T-helper 9 cell (primary cell): ENCODE results near the gene LUC7L3.
"Not testable (repeated sequence)": the region's sequence is repeated elsewhere in the genome, so short reads cannot be mapped to it uniquely, and the experiment has no call there.

Experiments
- DNase-seq: peaks from one replicate; pipeline ENCODE4 v3.0.0-alpha.2; 2020
- total RNA-seq, 2 donors: gene quantifications; one replicate each; lab custom pipeline; 2026; lab: John Stamatoyannopoulos, UW

The LUC7L3 gene, protein sequence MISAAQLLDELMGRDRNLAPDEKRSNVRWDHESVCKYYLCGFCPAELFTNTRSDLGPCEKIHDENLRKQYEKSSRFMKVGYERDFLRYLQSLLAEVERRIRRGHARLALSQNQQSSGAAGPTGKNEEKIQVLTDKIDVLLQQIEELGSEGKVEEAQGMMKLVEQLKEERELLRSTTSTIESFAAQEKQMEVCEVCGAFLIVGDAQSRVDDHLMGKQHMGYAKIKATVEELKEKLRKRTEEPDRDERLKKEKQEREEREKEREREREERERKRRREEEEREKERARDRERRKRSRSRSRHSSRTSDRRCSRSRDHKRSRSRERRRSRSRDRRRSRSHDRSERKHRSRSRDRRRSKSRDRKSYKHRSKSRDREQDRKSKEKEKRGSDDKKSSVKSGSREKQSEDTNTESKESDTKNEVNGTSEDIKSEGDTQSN
- 109 to 236 reads per million in 2 donors for total RNA-seq

DNA sequence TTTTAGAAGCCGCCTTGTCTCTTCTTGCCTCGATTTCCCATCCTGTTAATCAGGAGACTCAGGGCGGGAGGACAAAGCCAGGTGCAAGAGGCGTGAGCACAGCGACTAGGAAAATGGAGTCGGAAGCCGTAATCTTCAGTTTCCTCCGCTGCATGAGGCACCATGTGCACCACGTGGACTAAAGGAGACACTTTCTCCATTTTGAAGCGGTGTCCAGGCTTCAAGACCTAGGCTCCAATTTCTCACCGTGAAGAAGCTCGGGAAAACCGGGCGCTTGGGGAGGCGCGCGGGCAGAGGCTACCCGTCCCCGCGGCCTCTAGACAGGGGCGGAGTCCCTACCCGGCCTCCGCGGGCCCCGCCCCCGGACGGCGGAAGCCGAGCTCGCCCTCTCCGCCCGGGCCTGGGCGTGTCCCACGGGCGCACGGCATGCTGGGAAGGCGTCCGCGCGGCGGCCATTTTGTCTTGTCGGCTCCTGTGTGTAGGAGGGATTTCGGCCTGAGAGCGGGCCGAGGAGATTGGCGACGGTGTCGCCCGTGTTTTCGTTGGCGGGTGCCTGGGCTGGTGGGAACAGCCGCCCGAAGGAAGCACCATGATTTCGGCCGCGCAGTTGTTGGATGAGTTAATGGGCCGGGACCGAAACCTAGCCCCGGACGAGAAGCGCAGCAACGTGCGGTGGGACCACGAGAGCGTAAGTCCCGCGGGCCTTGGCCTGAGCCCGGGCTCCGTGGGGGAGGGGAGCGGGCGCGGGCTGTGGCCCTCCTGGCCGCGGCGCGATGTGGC, at the start of gene LUC7L3:
TSS of gene LUC7L3 (plus strand) at position 460 of the 780 bp plus-strand sequence. CDS start at position 590, 130 bp downstream.
- peak; percentile 86 for DNase-seq

DNA sequence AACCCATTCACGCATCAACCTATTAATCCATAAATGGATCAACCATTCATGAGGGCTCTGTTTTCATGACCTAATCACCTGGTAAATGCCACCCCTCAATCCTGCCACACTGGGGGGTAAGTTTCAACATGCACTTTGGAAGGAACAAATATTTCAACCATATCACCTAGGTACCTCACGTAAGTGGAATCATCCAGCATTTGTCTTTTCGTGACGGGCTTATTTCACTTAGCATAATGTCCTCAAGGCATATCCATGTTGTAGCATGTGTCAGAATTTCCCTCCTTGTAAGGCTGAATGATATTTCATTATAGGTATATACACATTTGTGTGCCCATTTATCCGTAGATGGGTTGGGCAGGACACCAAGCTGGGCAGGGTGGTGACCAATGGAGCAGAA, 47.3 kb upstream of the LUC7L3 start:
- no peak for DNase-seq

DNA sequence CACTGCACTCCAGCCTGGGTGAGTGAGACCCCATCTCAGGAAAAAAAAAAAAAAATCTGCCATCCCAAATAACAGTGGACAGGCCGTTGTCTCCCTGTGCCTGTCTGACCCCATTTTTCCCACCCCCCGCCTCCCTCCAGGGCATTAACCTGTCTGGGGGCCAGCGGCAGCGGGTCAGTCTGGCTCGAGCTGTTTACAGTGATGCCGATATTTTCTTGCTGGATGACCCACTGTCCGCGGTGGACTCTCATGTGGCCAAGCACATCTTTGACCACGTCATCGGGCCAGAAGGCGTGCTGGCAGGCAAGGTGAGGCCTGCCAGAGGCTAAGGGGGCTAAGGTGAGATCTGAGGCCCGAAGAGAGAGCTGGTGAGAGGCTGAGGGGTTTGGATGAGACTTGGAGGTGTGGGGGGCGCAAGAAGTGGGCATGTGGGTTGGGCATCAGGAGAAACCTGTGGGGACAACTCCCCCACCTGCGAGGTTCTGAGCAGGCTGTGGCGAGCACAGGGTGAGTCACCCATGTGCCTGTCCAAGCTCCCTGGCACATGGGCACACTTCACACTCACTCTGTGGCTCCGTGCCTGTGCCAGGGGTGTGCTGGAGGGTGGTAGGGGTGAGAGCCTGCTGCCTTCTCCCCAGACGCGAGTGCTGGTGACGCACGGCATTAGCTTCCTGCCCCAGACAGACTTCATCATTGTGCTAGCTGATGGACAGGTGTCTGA, 46.4 kb upstream of the LUC7L3 start:
- DNase-seq = no peak

DNA sequence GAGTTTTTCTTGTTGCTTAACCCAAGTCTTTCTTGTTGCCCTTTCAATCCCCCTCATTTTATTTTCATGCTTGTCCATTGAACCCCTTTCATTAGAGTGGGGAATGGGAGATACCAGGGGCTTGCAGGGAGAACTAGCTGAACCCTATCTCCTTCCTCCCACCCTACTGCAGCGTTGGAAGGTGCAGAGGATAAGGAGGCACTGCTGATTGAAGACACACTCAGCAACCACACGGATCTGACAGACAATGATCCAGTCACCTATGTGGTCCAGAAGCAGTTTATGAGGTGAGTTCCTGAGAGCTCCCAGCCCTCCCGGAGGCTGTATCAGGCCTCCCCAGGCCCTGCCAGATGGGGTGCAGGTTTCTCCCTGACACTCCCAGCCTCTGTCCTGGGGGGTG, 44.2 kb upstream of the LUC7L3 start:
- no peak for DNase-seq

DNA sequence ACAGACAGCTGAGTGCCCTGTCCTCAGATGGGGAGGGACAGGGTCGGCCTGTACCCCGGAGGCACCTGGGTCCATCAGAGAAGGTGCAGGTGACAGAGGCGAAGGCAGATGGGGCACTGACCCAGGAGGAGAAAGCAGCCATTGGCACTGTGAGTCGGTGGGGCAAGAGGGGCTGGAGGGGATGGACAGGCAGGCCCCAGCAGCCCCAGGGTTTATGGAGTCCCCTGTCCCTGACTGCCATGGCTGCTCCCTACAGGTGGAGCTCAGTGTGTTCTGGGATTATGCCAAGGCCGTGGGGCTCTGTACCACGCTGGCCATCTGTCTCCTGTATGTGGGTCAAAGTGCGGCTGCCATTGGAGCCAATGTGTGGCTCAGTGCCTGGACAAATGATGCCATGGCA, 43.8 kb upstream of the LUC7L3 start:
- no peak for DNase-seq

DNA sequence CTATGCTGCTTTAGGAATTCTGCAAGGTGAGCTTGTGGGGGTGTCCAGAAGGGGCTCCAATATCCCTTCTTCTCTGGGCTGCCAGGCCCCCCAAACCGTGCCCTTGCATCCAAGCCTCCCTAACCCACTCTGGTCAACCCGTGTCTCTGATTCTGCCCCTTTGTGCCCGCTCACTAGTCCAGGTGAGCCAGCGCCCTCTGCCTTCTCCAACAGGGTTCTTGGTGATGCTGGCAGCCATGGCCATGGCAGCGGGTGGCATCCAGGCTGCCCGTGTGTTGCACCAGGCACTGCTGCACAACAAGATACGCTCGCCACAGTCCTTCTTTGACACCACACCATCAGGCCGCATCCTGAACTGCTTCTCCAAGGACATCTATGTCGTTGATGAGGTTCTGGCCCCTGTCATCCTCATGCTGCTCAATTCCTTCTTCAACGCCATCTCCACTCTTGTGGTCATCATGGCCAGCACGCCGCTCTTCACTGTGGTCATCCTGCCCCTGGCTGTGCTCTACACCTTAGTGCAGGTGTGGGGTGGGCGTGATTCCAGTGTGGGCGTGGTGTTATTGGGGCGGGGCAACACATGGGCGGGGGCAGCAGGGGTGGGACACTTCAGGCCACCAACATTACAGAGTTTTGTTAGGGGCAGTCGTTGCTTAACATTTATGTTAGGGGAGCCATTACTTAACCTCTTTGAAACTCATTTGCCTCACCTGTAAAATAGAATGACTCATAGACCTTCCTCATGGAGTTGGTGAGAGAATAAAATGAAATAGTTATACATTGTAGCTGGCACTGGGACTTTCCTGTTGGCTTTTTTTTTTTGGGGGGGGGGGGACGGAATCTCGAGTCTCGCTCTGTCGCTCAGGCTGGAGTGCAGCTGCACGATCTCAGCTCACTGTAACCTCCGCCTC, 43.1 kb upstream of the LUC7L3 start:
- DNase-seq = no peak

DNA sequence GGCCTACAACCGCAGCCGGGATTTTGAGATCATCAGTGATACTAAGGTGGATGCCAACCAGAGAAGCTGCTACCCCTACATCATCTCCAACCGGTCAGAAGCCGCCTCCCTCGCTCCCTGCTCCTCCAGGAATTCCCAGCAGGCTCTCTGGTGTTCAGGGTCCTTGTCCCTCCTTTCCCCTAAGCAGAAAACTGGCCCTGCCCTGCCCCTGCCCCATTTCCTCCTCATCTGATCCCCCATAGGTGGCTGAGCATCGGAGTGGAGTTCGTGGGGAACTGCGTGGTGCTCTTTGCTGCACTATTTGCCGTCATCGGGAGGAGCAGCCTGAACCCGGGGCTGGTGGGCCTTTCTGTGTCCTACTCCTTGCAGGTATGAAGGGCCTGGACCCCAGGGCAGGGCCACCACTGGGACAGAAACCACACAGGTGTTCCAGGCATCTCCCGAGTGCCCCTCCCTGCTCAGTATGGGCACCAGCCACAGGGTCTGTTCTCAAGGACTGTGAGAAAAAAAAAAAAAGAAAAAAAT, 41.5 kb upstream of the LUC7L3 start:
- DNase-seq = no peak

DNA sequence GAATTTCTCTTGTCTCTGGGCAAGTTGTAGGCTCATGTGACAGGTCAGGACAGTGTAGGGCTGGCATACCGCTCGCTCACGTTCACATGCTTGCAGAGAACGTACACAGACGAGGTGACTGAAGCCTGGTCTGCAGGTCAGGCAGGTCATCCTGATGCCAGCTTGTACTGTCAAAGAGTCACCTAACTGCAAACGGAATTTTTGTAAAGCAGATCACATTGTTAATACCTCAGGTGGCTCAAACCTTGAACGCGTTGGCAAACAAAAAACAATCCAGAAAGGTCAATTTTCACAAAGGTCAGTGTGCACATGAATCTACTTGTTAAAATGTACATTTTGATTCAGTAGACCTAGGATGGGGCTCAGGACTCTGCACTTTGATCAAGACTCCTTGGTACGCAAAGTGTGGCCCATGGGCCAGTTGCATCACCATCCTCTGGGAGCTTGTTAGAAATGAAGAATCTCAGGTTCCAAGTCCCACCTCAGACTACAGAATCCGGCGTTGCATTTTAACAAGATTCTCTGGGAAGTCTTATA, 40.3 kb upstream of the LUC7L3 start:
- DNase-seq = no peak

DNA sequence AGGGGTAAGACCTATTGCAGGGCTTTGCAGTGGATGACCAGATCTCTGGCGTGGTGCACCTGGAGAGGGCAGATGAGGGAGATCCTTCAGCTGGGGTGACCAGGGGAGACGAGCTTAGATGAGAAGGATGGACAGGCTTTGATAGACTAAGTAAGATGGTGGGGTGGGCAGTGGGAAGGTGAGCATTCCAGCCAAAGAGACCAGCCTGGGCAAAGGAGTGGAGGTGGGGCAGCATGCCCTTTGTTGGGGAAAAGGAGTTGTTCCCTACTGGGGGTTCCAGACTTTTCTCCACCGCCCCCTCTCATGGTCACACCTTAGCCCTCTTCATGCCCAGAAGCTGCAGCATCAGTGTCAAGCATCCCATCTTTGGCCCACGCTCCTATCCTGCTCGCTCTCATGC, 39.3 kb upstream of the LUC7L3 start:
- DNase-seq = no peak

DNA sequence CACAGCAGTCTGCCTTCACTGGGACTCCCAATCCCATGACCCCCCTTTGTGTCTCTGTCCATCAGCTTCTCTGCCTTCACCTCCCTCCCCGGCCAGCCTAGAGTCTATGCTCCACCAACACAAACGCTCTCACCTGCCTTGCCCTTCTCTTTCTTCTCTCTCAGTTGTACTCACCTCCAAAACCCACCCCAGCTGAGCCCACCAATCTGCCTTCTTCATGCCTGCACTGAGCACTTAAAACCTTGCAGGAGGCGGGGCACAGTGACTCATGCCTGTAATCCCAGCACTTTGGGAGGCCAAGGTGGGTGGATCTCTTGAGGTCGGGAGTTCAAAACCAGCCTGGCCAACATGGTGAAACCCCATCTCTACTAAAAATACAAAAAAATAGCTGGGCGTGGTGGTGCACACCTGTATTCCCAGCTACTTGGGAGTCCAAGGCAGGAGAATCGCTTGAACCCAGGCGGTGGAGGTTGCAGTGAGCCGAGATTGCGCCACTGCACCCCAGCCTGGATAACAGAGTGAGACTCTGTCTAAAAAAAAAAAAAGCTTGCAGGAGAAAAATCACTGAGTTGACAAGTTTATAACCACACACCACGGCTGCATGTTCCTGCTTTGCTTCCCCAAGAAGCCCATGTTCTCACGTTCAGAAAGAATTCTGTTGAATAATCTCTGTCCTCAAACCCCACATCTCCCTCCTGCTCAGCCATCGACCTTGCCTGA, 38.7 kb upstream of the LUC7L3 start:
- not testable (repeated sequence) for DNase-seq

DNA sequence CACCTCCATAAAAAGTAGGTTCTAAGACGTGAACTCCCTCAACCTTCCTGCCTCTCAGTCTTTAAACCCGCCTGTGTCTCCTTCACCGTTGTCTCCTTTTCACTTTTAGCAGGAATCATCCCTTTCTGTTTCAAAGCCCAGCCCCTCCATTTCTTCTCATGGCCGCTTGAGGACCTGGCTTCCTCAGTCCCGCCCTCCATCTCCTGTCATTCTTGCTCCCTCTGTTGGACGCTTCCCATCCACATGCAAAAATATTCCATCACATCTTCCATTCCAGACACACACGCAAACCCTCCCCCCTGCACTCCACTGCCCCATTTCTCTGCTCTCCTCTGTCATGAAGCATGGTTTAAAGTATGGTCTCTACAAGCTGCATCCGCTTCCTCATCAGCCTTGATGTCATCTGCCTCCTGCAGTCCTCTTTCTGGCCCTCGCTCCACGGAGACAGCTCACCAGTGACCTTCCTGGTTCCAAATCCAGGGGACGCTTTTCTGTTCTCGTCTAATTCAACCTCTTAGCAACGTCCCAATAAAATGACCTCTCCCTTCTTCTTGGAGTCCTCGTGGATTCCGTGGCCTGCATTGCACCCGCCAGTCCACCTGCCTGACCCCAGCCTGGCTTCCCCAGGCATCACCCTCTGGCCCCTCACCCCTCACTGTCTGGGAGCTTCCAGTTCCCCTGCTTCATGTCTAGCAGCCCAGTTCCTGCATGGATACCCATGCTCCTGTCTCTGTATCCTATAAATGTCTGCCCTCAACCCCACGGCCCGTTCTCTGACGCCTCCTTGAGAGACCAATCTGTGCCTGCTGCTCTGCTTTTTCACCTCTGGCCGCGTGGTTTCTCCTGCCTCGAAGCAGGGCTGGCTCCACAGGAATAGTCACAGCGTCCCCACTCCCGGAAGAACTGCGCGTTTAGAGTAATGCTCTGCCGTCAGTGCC, 37.9 kb upstream of the LUC7L3 start:
- no peak for DNase-seq

DNA sequence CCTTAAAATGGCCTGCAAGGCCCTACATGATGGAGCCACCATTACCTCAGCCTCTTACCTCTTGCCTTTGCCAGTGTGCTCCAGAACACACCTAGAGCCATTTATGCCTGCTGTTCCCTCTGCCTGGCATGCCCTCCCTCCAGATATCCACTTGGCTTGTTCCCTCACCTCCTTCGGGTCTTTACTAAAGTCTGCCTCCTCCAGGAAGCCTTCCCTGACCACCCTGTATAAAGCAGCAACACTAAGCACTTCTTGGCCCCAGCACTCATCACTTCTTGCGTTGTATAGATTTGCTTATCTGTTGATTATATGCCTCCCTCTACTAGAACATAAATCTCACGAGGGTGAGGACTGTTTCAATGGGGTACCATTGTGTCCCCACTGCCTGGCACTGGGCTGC, 37.0 kb upstream of the LUC7L3 start:
- no peak for DNase-seq

DNA sequence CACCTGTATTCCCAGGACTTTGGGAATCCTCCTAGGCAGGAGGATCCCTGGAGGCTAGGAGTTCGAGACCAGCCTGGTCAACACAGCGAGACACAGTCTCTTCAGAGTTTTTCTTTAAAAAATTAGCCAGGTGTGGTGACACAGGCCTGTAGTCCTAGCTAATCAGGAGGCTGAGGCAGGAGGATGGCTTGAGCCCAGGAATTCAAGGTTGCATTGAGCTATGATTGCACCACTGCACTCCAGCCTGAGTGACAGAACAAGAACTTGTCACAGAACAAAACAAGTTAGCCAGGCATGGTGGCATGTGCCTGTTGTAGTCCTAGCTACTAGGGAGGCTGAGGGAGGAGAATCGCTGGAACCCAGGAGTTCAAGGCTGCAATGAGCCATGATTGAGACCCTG, 36.5 kb upstream of the LUC7L3 start:
- DNase-seq = no peak

DNA sequence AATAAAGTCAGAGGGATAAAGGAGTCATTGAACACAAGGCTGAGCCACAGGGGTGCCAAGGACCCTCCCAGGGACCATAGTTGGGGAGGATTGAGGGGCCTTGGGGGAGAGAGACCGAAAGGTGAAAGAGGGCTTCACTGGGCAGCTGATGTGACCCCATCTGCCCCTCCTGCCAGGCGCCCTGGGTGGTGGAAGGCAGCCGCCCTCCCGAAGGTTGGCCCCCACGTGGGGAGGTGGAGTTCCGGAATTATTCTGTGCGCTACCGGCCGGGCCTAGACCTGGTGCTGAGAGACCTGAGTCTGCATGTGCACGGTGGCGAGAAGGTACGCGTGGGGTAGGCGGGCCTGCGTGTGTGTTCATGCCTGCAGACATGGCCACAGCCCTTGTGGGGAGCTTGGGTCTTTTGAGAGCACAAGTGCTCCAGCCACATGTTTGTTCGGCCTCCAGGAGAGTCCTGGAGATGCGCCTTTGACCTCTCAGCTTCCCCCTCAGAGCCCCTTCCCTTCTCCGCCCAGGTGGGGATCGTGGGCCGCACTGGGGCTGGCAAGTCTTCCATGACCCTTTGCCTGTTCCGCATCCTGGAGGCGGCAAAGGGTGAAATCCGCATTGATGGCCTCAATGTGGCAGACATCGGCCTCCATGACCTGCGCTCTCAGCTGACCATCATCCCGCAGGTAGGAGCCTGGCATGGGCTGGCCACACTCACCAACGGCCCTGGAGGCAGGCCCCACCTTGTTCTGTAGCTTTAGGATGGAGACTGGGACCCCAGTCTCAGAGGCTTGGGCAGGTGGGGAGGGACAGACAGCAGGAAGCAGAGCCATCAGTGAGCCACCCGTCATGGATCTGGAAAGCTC, 35.7 kb upstream of the LUC7L3 start:
- DNase-seq = no peak

DNA sequence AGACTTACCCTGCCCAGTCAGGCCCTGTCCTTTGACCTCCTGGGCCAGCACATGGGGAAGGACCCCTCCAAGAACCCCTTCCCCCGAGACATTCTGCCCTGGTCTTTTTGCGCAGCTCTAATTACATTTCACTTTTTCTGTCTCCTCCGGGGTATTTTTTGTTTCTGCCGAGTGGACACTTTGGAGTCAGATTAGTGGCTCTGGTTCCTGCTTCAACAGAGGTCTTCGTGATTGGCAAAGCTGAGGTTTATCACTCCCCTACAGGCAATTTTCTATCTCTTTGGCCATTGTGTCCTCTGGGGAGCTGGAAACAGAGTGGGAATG, 35.2 kb upstream of the LUC7L3 start:
- no peak for DNase-seq

DNA sequence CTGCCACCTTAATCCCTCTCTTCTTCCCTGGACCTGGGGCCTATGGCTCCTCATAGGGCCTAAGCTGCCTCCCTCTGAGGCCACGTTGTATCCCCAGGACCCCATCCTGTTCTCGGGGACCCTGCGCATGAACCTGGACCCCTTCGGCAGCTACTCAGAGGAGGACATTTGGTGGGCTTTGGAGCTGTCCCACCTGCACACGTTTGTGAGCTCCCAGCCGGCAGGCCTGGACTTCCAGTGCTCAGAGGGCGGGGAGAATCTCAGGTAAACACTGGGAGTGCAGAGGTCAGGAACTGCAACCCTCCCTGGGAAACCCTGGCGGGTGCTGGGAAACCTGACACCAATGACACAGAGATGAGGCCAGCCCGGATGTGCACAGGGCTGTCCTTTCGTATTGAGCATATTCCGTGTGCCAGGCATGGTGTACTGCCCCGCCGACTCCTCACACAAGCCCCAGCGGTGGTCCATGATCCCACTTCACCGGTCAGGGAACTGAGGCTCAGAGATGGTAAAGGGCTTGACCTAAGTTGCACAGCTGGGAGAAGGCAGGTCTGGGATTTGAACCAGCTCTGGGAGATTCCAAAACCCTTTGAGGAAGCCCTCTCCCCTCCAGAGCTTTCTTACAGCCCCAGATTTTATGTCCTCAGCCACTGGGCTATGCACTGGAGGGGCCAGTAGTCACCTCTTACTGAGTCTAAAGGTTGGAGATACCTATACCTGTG, 34.6 kb upstream of the LUC7L3 start:
- DNase-seq = no peak

DNA sequence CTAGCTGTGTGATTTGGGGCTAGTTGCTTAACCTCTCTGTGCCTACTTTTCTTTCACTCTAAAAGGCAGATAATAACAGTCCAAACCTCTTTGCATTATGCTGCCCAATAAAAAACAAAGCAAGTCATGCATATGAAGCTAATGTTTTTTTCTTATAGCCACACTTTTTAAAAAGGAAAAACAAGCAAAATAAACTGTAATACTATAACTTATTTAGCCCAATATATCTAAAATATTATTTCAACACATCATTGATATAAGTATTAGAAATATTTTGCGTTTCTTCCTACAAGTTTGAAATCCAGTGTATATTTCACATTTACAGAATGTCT, 34.1 kb upstream of the LUC7L3 start:
- no peak for DNase-seq

DNA sequence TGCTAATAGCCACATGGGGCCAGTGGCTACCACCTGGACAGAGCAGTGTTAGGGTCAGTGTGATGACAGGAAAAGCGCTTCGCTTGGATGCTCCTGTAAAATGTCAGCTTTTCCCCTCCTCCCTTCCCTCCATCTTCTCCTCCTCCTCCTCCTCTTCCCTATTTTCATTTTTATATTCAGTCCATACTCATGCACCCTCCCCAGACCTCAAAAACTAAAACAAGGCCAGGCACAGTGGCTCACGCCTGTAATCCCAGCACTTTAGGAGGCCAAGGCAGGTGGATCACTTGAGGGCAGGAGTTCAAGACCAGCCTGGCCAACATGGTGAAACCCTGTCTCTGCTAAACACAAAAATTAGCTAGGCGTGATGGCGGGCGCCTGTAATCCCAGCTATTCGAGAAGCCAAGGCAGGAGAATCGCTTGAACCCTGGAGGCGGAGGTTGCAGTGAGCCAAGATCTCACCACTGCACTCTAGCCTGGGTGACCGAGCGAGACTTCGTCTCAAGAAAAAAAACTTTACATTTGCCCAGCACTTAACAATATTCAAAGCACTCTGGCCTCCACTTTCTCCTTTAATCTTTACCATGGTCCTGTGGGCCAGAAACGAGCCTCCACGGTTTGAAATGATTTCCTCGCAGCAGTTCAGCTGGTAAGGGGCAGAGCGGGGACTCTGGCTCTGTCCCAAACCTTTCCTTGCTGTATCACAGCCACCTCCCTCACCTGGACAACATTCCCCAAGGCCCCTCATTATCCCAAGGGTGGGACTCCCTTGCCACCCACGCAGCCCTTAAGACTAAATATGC, 33.5 kb upstream of the LUC7L3 start:
- no peak for DNase-seq
